NB4 (cell line): Measurements from ENCODE around the gene CDIPT.

Experiments used
- DNase-seq: peaks from one replicate; pipeline ENCODE4 v3.0.0; 2010; ENCODE audit warnings: low read depth
- H3K4me3 ChIP-seq: one replicate; pipeline ENCODE4 v1.5.1; 2011; ENCODE audit warnings: mild to moderate bottlenecking, low read depth, low read length, moderate library complexity
- CTCF ChIP-seq: IDR thresholded peaks from one replicate; pipeline ENCODE4 v1.5.1; 2012; ENCODE audit warnings: low read depth, low read length
- MAX ChIP-seq: IDR thresholded peaks from 2 replicates; pipeline ENCODE4 v1.6.1; 2011; ENCODE audit warnings: low read depth, low read length
- MYC ChIP-seq: IDR thresholded peaks from 2 replicates; pipeline ENCODE4 v1.6.1; 2011; ENCODE audit warnings: low read depth, low read length
- POLR2A ChIP-seq: IDR thresholded peaks from 2 replicates; pipeline ENCODE4 v1.6.1; 2011; ENCODE audit warnings: mild to moderate bottlenecking; ENCODE audit not compliant: insufficient read length; ENCODE audit errors: extremely low read depth

CDIPT gene

GRCh38 chr16:29820730-29821642 is 42.0 kb downstream of the CDIPT start:
- TF ChIP-seq CTCF (no peak), POLR2A (no peak), MAX (no peak), MYC (no peak)
- no peak for DNase-seq
- peak overlapping the region; percentile 47 for H3K4me3 ChIP-seq

GRCh38 chr16:29820271-29820701 is 42.7 kb downstream of the CDIPT start, which contains the start of gene MVP:
MVP (plus strand) TSS chr16:29820462; CDS start chr16:29830550, 10,088 bp downstream.
- H3K4me3 ChIP-seq: peak within 1 kb of the TSS; percentile 47
- DNase-seq: peak; percentile 58
- TF ChIP-seq CTCF: no peak
- TF ChIP-seq POLR2A: no peak
- TF ChIP-seq MYC: no peak
- no peak for TF ChIP-seq MAX

- TF ChIP-seq MAX: no peak
- TF ChIP-seq POLR2A: no peak
- no peak for TF ChIP-seq MYC
- no peak for TF ChIP-seq CTCF
- H3K4me3 ChIP-seq: peak overlapping the region; percentile 47
- DNase-seq: no peak
Measured at GRCh38 chr16:29819506-29819905, 43.5 kb downstream of the CDIPT start.

- H3K4me3 ChIP-seq: peak overlapping the region; percentile 80
- no peak for TF ChIP-seq CTCF
- TF ChIP-seq MAX: no peak
- TF ChIP-seq POLR2A: no peak
- TF ChIP-seq MYC: no peak
- DNase-seq: no peak
Measured at GRCh38 chr16:29818082-29818481, 44.9 kb downstream of the CDIPT start.

GRCh38 chr16:29816694-29817441 is 46.2 kb downstream of the CDIPT start:
- H3K4me3 ChIP-seq: peak overlapping the region; percentile 80
- DNase-seq: peak; percentile 81
- peak; percentile 23 for TF ChIP-seq CTCF
- TF ChIP-seq MYC: no peak
- TF ChIP-seq MAX: peak; percentile 42
